K562 (cell line): ENCODE data around the gene GGNBP2. TPM values are rescaled to one million over a fixed set of nuclear protein-coding genes. Genes with fewer than 3 reads are reported as not detected.
A peak's percentile ranks its signal among the peaks of the same experiment; 100 is the strongest.

Experiments used
- CLOCK ChIP-seq: fragments of 250-450 bp; sonication (Bioruptor Pico); IDR thresholded peaks from 2 replicates; pipeline ENCODE4 v1.4.0; 2020; ENCODE audit warnings: mild to moderate bottlenecking, moderate library complexity, borderline replicate concordance
- DDX20 ChIP-seq: fragments of 450-650 bp; IDR thresholded peaks from 2 replicates; pipeline ENCODE4 v1.6.1; 2016; ENCODE audit warnings: missing genetic modification characterization, low read depth, mild to moderate bottlenecking, missing compliant biosample characterization, moderate library complexity
- ELF4 ChIP-seq: fragments of 450-650 bp; formaldehyde crosslinking; IDR thresholded peaks from 2 replicates; pipeline ENCODE4 v1.4.0; 2022; ENCODE audit warnings: missing genetic modification characterization
- GABPB1 ChIP-seq: sonication (generic); formaldehyde crosslinking; IDR thresholded peaks from 2 replicates; pipeline ENCODE4 v1.8.0; 2022; ENCODE audit warnings: mild to moderate bottlenecking, missing genetic modification reagents
- KAT7 ChIP-seq: sonication (generic); formaldehyde crosslinking; IDR thresholded peaks from 2 replicates; pipeline ENCODE4 v1.8.0; 2022; ENCODE audit warnings: missing genetic modification reagents, mild to moderate bottlenecking, borderline replicate concordance
- MAZ ChIP-seq, 2 experiments: fragments of 450-650 bp in 1 of 2; sonication (generic) in 1 of 2; formaldehyde crosslinking; IDR thresholded peaks in 1 of 2; conservative IDR thresholded peaks in 1 of 2; 2 replicates each; pipeline versions ENCODE4 v1.4.0 to v1.5.0; 2020; ENCODE audit warnings: mild to moderate bottlenecking in 1 of 2, missing genetic modification reagents in 1 of 2
- MCM3 ChIP-seq: fragments of 450-650 bp; IDR thresholded peaks from 2 replicates; pipeline ENCODE4 v1.6.1; 2016
- NCOA4 ChIP-seq: fragments of 450-650 bp; IDR thresholded peaks from 2 replicates; pipeline ENCODE4 v1.6.1; 2018; ENCODE audit warnings: mild to moderate bottlenecking; ENCODE audit not compliant: partially characterized antibody
- RBM14 ChIP-seq: fragments of 200-400 bp; formaldehyde crosslinking; IDR thresholded peaks from 2 replicates; pipeline ENCODE4 v1.6.1; 2018; ENCODE audit warnings: low read depth, mild to moderate bottlenecking, low read length, moderate library complexity, borderline replicate concordance; ENCODE audit not compliant: insufficient read depth
- SIRT6 ChIP-seq: IDR thresholded peaks from one replicate; pipeline ENCODE4 v1.6.1; 2012; ENCODE audit warnings: low read depth, mild to moderate bottlenecking, control low read depth, inconsistent platforms, low read length, moderate library complexity
- SIX5 ChIP-seq, 2 experiments: IDR thresholded peaks; 2 replicates each; pipeline ENCODE4 v1.6.1; 2011; ENCODE audit warnings: low read length in 2 of 2, borderline replicate concordance in 1 of 2, low read depth in 1 of 2, mild to moderate bottlenecking in 1 of 2, moderate library complexity in 1 of 2; ENCODE audit not compliant: insufficient read depth in 1 of 2
- SMARCA5 ChIP-seq: fragments of 450-650 bp; IDR thresholded peaks from 2 replicates; pipeline ENCODE4 v1.6.1; 2016
- SOX6 ChIP-seq: fragments of 450-650 bp; IDR thresholded peaks from 2 replicates; pipeline ENCODE4 v1.6.1; 2014; ENCODE audit warnings: mild to moderate bottlenecking
- TGIF2 ChIP-seq: sonication (generic); formaldehyde crosslinking; IDR thresholded peaks from 2 replicates; pipeline ENCODE4 v1.8.1; 2022; ENCODE audit warnings: mild to moderate bottlenecking, missing genetic modification reagents, moderate library complexity
- THAP12 ChIP-seq: fragments of 250-450 bp; sonication (Bioruptor Pico); IDR thresholded peaks from 2 replicates; pipeline ENCODE4 v1.9.0; 2021; ENCODE audit warnings: mild to moderate bottlenecking, inconsistent platforms
- ZBTB7A ChIP-seq: IDR thresholded peaks from 2 replicates; pipeline ENCODE4 v1.6.1; 2011; ENCODE audit warnings: low read depth, mild to moderate bottlenecking, low read length, moderate library complexity, borderline replicate concordance; ENCODE audit not compliant: control insufficient read depth
- ZFX ChIP-seq: sonication (generic); formaldehyde crosslinking; IDR thresholded peaks from 2 replicates; pipeline ENCODE4 v1.8.0; 2022; ENCODE audit warnings: mild to moderate bottlenecking, missing genetic modification reagents, moderate library complexity
- ZNF146 ChIP-seq: IDR thresholded peaks from one replicate; pipeline ENCODE4 v1.6.1; 2018; ENCODE audit warnings: missing compliant biosample characterization; ENCODE audit not compliant: unreplicated experiment
- ZNF384 ChIP-seq: IDR thresholded peaks from 2 replicates; pipeline ENCODE4 v1.6.1; 2012; ENCODE audit warnings: low read depth, low read length, improper control_type of control experiment
- ZNF444 ChIP-seq: fragments of 250-450 bp; sonication (Bioruptor Pico); IDR thresholded peaks from 2 replicates; pipeline ENCODE4 v1.4.0; 2020; ENCODE audit warnings: mild to moderate bottlenecking, moderate library complexity
- polyA plus RNA-seq, 8 experiments: library from polyadenylated mRNA; depleted of rRNA in 4 of 8; stranded (reverse) in 5 of 8; unstranded in 3 of 8; fragments of >200 nt; fragmentation: Nextera tagmentation in 2 of 8; fragmentation: Illumina TruSeq in 1 of 8; extraction: Ambion mirVana in 2 of 8; extraction: Trizol in 1 of 8; gene quantifications; 2 replicates each; pipeline versions ENCODE4 v1.2.1 to v1.2.3, GENCODE V29; 2011 to 2014; ENCODE audit warnings: inconsistent platforms in 1 of 8, missing spikeins in 1 of 8
- total RNA-seq, 7 experiments: library from RNA; depleted of rRNA in 6 of 7; stranded (reverse); fragments of >200 nt in 6 of 7; fragmentation: Illumina TruSeq in 2 of 7; extraction: Trizol in 2 of 7; gene quantifications; 2 replicates each; pipeline versions ENCODE4 v1.2.1 to v1.2.3, GENCODE V29; 2011 to 2021; ENCODE audit warnings: low replicate concordance in 1 of 7
- TF ChIP-seq, protein P1 (sequence below): IDR thresholded peaks from 2 replicates; pipeline ENCODE4 v1.6.1; 2011; ENCODE audit warnings: borderline replicate concordance, low read depth, mild to moderate bottlenecking, moderate library complexity, low read length; ENCODE audit not compliant: insufficient read depth, poor library complexity, severe bottlenecking

The GGNBP2 gene
- total and polyA plus RNA-seq, 9 of the 15 experiments (the other 6 are each of a cell fraction or from before 2014, with no cell fraction given): 35.7 to 96.6 (median 64.1) TPM

DNA sequence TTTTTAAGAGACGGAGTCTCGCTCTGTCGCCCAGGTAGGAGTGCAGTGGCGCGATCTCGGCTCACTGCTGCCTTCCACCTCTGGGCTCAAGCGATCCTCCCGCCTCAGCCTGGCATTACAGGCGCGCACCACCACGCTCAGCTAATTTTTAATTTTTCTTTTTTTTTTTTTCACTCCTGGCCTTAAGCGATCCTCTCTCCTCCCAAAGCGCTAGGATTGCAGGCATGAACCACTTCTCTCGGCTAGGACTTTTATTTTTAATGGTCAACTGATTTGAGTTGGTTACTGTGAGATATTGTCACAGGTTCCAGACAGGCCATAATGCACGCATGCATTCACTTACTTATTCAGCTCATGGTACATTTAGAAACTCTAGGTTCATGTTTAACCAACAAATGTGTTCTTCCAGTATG, 9.0 kb upstream of the GGNBP2 start (continued):
- TF ChIP-seq, protein P1, sequence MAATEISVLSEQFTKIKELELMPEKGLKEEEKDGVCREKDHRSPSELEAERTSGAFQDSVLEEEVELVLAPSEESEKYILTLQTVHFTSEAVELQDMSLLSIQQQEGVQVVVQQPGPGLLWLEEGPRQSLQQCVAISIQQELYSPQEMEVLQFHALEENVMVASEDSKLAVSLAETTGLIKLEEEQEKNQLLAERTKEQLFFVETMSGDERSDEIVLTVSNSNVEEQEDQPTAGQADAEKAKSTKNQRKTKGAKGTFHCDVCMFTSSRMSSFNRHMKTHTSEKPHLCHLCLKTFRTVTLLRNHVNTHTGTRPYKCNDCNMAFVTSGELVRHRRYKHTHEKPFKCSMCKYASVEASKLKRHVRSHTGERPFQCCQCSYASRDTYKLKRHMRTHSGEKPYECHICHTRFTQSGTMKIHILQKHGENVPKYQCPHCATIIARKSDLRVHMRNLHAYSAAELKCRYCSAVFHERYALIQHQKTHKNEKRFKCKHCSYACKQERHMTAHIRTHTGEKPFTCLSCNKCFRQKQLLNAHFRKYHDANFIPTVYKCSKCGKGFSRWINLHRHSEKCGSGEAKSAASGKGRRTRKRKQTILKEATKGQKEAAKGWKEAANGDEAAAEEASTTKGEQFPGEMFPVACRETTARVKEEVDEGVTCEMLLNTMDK: no peak
- TF ChIP-seq KAT7 (CRISPR knock-in tag): no peak; the same call in 1 of the 2 replicates
- no peak for TF ChIP-seq NCOA4
- no peak for TF ChIP-seq ZBTB7A
- no peak for TF ChIP-seq SOX6
- TF ChIP-seq DDX20 (tag): no peak
- TF ChIP-seq SIX5 (IDR thresholded peaks at IDR 0.05; ENCODE audit: borderline replicate concordance in 1 of 2, insufficient read depth in 1 of 2, low read depth in 1 of 2, low read length in 2 of 2): no peak
- TF ChIP-seq CLOCK (CRISPR knock-in tag): no peak
- no peak for TF ChIP-seq ZFX
- no peak for TF ChIP-seq ELF4 (CRISPR knock-in tag)
- TF ChIP-seq SMARCA5: peak; percentile 96; the same call in 1 of the 2 replicates
- no peak for TF ChIP-seq ZNF384
- TF ChIP-seq GABPB1: no peak
- no peak for TF ChIP-seq SIRT6
- TF ChIP-seq ZNF146 (CRISPR knock-in tag): no peak
- TF ChIP-seq ZNF444: no peak
- no peak for TF ChIP-seq RBM14
- no peak for TF ChIP-seq MAZ (CRISPR knock-in tag; conservative IDR thresholded peaks at IDR 0.05 in 1 of 2, IDR thresholded peaks at IDR 0.05 in 1 of 2)
- no peak for TF ChIP-seq THAP12 (CRISPR knock-in tag)
- no peak for TF ChIP-seq MCM3
- no peak for TF ChIP-seq TGIF2 (CRISPR knock-in tag)
